Thyroid gland (tissue), 4 donors: ENCODE measurements around the gene SELENOT.
"Not testable (repeated sequence)": the region's sequence is repeated elsewhere in the genome, so short reads cannot be mapped to it uniquely, and the experiment has no call there.

ENCODE experiments used
- CTCF ChIP-seq, 6 experiments: fragments of 200-600 bp in 3 of 6; fragments of 450-650 bp in 3 of 6; sonication (generic) in 3 of 6; IDR thresholded peaks; one replicate each; pipeline ENCODE4 v1.5.1; 2016 to 2019; ENCODE audit warnings: antibody characterized with exemption in 6 of 6, mild to moderate bottlenecking in 2 of 6, inconsistent platforms in 1 of 6, moderate library complexity in 1 of 6
- POLR2A ChIP-seq, 2 donors: fragments of 450-650 bp; IDR thresholded peaks; one replicate each; pipeline ENCODE4 v1.6.1; 2017; ENCODE audit warnings: antibody characterized with exemption in 2 of 2, mild to moderate bottlenecking in 2 of 2, moderate library complexity in 1 of 2

DNA sequence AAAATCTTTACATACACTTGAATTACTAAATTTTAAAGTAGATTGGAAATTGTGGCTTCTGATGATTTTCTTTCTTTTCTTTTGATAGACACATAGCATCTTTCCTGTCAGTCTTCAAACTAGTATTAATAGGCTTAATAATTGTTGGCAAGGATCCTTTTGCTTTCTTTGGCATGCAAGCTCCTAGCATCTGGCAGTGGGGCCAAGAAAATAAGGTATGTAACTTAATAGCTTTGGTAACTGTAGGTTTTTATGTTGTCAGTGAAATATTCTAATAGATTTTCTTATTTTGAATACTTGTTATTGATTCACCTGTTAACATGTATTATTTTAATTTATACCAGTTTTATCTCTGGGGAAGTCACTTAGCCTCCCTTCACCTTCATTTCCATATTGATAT is 19.8 kb downstream of the SELENOT start:
- TF ChIP-seq CTCF, POLR2A (IDR thresholded peaks at IDR 0.05): not testable (repeated sequence)
